LNCaP clone FGC (cell line): ENCODE results near the gene CFAP45.

Source experiments
- DNase-seq: peaks from one replicate; pipeline ENCODE4 v3.0.0-alpha.2; 2011; ENCODE audit warnings: low read depth
- H3K4me3 ChIP-seq: 2 replicates; pipeline ENCODE4 v1.5.1; 2011; ENCODE audit warnings: mild to moderate bottlenecking, low read depth, low read length, control low read depth
- CTCF ChIP-seq: IDR thresholded peaks from 2 replicates; pipeline ENCODE4 v1.5.1; 2012; ENCODE audit warnings: mild to moderate bottlenecking; ENCODE audit not compliant: control insufficient read depth, insufficient read depth; ENCODE audit errors: extremely low read depth

The CFAP45 gene

GRCh38 chr1:159935305-159935704, 35.3 kb upstream of the CFAP45 start:
- no peak for TF ChIP-seq CTCF
- no peak overlapping the region for H3K4me3 ChIP-seq
- no peak for DNase-seq

- no peak for DNase-seq
- no peak for TF ChIP-seq CTCF
- H3K4me3 ChIP-seq = no peak overlapping the region
Measured at GRCh38 chr1:159934136-159935039, 34.4 kb upstream of the CFAP45 start.

GRCh38 chr1:159933347-159933746, 33.4 kb upstream of the CFAP45 start:
- no peak for TF ChIP-seq CTCF
- H3K4me3 ChIP-seq = no peak overlapping the region

GRCh38 chr1:159932296-159933285, 32.6 kb upstream of the CFAP45 start:
- H3K4me3 ChIP-seq = no peak overlapping the region
- no peak for DNase-seq
- TF ChIP-seq CTCF = no peak

More at GRCh38 chr1:159933347-159933746, 33.4 kb upstream of the CFAP45 start:
- no peak for DNase-seq

- no peak for TF ChIP-seq CTCF
- no peak for DNase-seq
- H3K4me3 ChIP-seq = no peak overlapping the region
Measured at GRCh38 chr1:159931795-159932173, 31.8 kb upstream of the CFAP45 start.

GRCh38 chr1:159931101-159931794, 31.3 kb upstream of the CFAP45 start:
- H3K4me3 ChIP-seq = no peak overlapping the region
- DNase-seq = no peak
- no peak for TF ChIP-seq CTCF
